Natural killer cell (primary cell): Measurements from ENCODE around the gene AGO1. TPM values are rescaled to one million over a fixed set of nuclear protein-coding genes. Genes with fewer than 3 reads are reported as not detected.

Experiments used
- ATAC-seq, 3 donors: fragments of 150-1000 bp in 2 of 3; fragments of 200-7000 bp in 1 of 3; cut with Tn5 transposase; 1 replicate in 1 of 3; 2 replicates in 2 of 3; pipeline ENCODE4 v1.10.0; 2021; ENCODE audit warnings: mild to moderate bottlenecking in 2 of 3, moderate library complexity in 2 of 3
- DNase-seq, 2 donors: peaks; one replicate each; pipeline versions ENCODE4 v3.0.0 to v3.0.0-alpha.2; 2013 to 2021; ENCODE audit warnings: mixed read lengths in 1 of 2
- H3K27ac ChIP-seq: one replicate; pipeline ENCODE4 v1.5.1; 2013; ENCODE audit warnings: mild to moderate bottlenecking, low read length
- H3K27me3 ChIP-seq: one replicate; pipeline ENCODE4 v1.6.1; 2013; ENCODE audit warnings: low read length; ENCODE audit not compliant: control insufficient read depth, insufficient read depth
- H3K36me3 ChIP-seq: one replicate; pipeline ENCODE4 v1.6.1; 2013; ENCODE audit warnings: low read length; ENCODE audit not compliant: control insufficient read depth, insufficient read depth
- H3K4me1 ChIP-seq: one replicate; pipeline ENCODE4 v1.6.1; 2013; ENCODE audit warnings: low read length; ENCODE audit not compliant: control insufficient read depth, insufficient read depth
- H3K4me3 ChIP-seq: one replicate; pipeline ENCODE4 v1.5.1; 2013; ENCODE audit warnings: low read length
- H3K9me3 ChIP-seq: one replicate; pipeline ENCODE4 v1.6.1; 2013; ENCODE audit warnings: low read length; ENCODE audit not compliant: control insufficient read depth, insufficient read depth
- H3K27ac Mint-ChIP-seq, 2 donors: one replicate each; pipeline ENCODE4 v1.8.0; 2022; ENCODE audit warnings: mild to moderate bottlenecking in 2 of 2, mixed read lengths in 2 of 2, moderate library complexity in 1 of 2
- H3K27me3 Mint-ChIP-seq, 2 donors: one replicate each; pipeline ENCODE4 v1.8.0; 2022; ENCODE audit warnings: low read depth in 2 of 2, mixed read lengths in 2 of 2
- H3K36me3 Mint-ChIP-seq: one replicate; pipeline ENCODE4 v1.8.0; 2022; ENCODE audit warnings: mixed read lengths
- H3K4me1 Mint-ChIP-seq, 2 donors: one replicate each; pipeline ENCODE4 v1.8.0; 2022; ENCODE audit warnings: mixed read lengths in 2 of 2
- H3K4me3 Mint-ChIP-seq: one replicate; pipeline ENCODE4 v1.8.0; 2022; ENCODE audit warnings: mild to moderate bottlenecking, moderate library complexity, mixed read lengths
- H3K9me3 Mint-ChIP-seq, 2 donors: one replicate each; pipeline ENCODE4 v1.8.0; 2022; ENCODE audit warnings: mixed read lengths in 2 of 2
- WGBS: methylation state at CpG from one replicate; pipeline ENCODE4 v1.1.7; 2013; ENCODE audit warnings: missing lambda C conversion rate; ENCODE audit not compliant: insufficient coverage; 5-methylcytosine and 5-hydroxymethylcytosine counted together
- intact Hi-C: fragments of 100-400 bp; cut with micrococcal nuclease; formaldehyde crosslinking; loops from one replicate; pipeline ENCODE4 v1.14.2; 2022
- total RNA-seq, 4 donors: library from RNA; stranded (reverse); fragments of 120-200 nt in 1 of 4; gene quantifications; one replicate each; pipeline versions ENCODE4 v1.2.3 to v1.2.4, GENCODE V29; 2013 to 2022
- TF ChIP-seq, protein P1 (sequence below): fragments of 200-600 bp; IDR thresholded peaks from one replicate; pipeline ENCODE4 v1.8.0; 2022; ENCODE audit warnings: antibody characterized with exemption

AGO1 gene
- total RNA-seq, result 10 to 100 TPM; 30.1 to 34.5 (median 34.3) TPM
- 15.5 TPM for total RNA-seq (2013)

GRCh38 chr1:35882945-35883634 is at the start of gene AGO1:
TSS of gene AGO1 (plus strand) at chr1:35883209. CDS start at chr1:35883422, 213 bp downstream.
- no peaks in the 10 kb centered on the region for H3K9me3 Mint-ChIP-seq
- ATAC-seq, result peak; percentile 99 to 100 (median 99)
- H3K9me3 ChIP-seq, result no peaks in the 10 kb centered on the region
- peak; percentile 96 to 98 for DNase-seq
- TF ChIP-seq, protein P1, sequence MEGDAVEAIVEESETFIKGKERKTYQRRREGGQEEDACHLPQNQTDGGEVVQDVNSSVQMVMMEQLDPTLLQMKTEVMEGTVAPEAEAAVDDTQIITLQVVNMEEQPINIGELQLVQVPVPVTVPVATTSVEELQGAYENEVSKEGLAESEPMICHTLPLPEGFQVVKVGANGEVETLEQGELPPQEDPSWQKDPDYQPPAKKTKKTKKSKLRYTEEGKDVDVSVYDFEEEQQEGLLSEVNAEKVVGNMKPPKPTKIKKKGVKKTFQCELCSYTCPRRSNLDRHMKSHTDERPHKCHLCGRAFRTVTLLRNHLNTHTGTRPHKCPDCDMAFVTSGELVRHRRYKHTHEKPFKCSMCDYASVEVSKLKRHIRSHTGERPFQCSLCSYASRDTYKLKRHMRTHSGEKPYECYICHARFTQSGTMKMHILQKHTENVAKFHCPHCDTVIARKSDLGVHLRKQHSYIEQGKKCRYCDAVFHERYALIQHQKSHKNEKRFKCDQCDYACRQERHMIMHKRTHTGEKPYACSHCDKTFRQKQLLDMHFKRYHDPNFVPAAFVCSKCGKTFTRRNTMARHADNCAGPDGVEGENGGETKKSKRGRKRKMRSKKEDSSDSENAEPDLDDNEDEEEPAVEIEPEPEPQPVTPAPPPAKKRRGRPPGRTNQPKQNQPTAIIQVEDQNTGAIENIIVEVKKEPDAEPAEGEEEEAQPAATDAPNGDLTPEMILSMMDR, result peak; percentile 94
- H3K4me1 Mint-ChIP-seq, result peaks cover 30 to 46% of the 10 kb centered on the region in 2 donors
- H3K4me1 ChIP-seq, result peaks cover 38% of the 10 kb centered on the region
- H3K4me3 Mint-ChIP-seq, result peak within 1 kb of the TSS; percentile 93
- peak within 1 kb of the TSS; percentile 45 for H3K27ac ChIP-seq
- intact Hi-C loops, result loop anchor here (1.0 kb wide), 1 partner anchor 48 kb away; the partner anchor contains the start of gene AGO3
- H3K36me3 Mint-ChIP-seq, result no peaks in the 10 kb centered on the region
- under 1% methylated on average over 58 of the region's 58 CpGs for WGBS
- H3K36me3 ChIP-seq, result no peaks in the 10 kb centered on the region
- H3K27me3 ChIP-seq, result no peaks in the 10 kb centered on the region
- H3K27me3 Mint-ChIP-seq, result no peaks in the 10 kb centered on the region
- H3K27ac Mint-ChIP-seq, result peak within 1 kb of the TSS in 1 of 2 donors; percentile 3
- peak within 1 kb of the TSS; percentile 98 for H3K4me3 ChIP-seq

- H3K36me3 Mint-ChIP-seq, result peaks cover 32% of the 10 kb centered on the region
- peaks cover 0 to 2% of the 10 kb centered on the region in 2 donors for H3K4me1 Mint-ChIP-seq
- no peak overlapping the region for H3K27ac Mint-ChIP-seq
- no peaks in the 10 kb centered on the region for H3K27me3 ChIP-seq
- H3K4me3 ChIP-seq, result no peak overlapping the region
- no peak for DNase-seq
- WGBS, result 98% methylated on average over 2 of the region's 2 CpGs
- H3K9me3 Mint-ChIP-seq, result no peaks in the 10 kb centered on the region
- H3K4me3 Mint-ChIP-seq, result no peak overlapping the region
- H3K36me3 ChIP-seq, result peaks cover 55% of the 10 kb centered on the region
- ATAC-seq, result no peak
- TF ChIP-seq, protein P1, result no peak
- no peak overlapping the region for H3K27ac ChIP-seq
- intact Hi-C loops, result no loop called here
- H3K9me3 ChIP-seq, result no peaks in the 10 kb centered on the region
- H3K4me1 ChIP-seq, result no peaks in the 10 kb centered on the region
- no peaks in the 10 kb centered on the region for H3K27me3 Mint-ChIP-seq
Measured at GRCh38 chr1:35833395-35833794, 49.6 kb upstream of the AGO1 start.

DNA sequence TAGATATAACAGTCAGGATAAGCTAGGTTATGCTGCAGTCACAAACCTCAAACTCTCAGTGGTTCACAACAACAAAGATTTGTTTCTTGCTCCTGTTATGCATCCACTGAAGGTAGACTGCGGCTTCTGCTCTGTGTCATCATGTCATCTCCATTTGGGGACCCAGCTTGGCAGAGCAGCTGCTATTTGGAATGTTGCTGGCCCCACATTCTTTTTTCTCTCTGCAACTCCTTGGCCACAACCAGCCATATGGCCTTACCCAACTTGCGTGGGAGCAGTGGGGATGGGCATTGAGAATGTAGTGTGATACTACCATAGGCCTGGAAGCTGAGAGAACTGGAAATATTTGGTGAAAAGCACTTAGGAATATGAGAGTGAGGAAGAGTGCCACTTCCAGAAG is 48.8 kb upstream of the AGO1 start:
- peaks cover 52% of the 10 kb centered on the region for H3K36me3 ChIP-seq
- TF ChIP-seq, protein P1, result no peak
- ATAC-seq, result no peak
- H3K27me3 ChIP-seq, result no peaks in the 10 kb centered on the region
- Mint-ChIP-seq H3K27ac (no peak overlapping the region), H3K36me3 (peaks cover 32% of the 10 kb centered on the region), H3K27me3 (no peaks in the 10 kb centered on the region), H3K4me3 (no peak overlapping the region), H3K4me1 (peaks cover 0 to 5% of the 10 kb centered on the region in 2 donors), H3K9me3 (no peaks in the 10 kb centered on the region)
- no peak overlapping the region for H3K4me3 ChIP-seq
- 100% methylated on average over 2 of the region's 2 CpGs for WGBS
- intact Hi-C loops, result no loop called here
- H3K27ac ChIP-seq, result no peak overlapping the region
- DNase-seq, result no peak
- H3K9me3 ChIP-seq, result no peaks in the 10 kb centered on the region
- no peaks in the 10 kb centered on the region for H3K4me1 ChIP-seq
